ENCODE measurements around the gene CCR3.

The CCR3 gene

GRCh38 chr3:46271209-46271745 lies 29.0 kb downstream of the CCR3 start:
- H2AK5ac ChIP-seq (ENCODE audit: low read depth, low read length): no peak overlapping the region
- no peaks in the 10 kb centered on the region for H3K4me1 ChIP-seq (ENCODE audit: control insufficient read depth in 2 of 2, insufficient read depth in 1 of 2, low read depth in 1 of 2, low read length in 2 of 2)
- H3K4me3 ChIP-seq (ENCODE audit: low read length in 2 of 2): no peak overlapping the region
- no CpG with 5 or more reads among the region's 4 CpGs for WGBS, 2 donors (ENCODE audit: extremely low coverage in 2 of 2, insufficient read length in 2 of 2, insufficient replicate concordance in 1 of 2)
- H3K14ac ChIP-seq (ENCODE audit: low read length): no peak overlapping the region
- no peak overlapping the region for H4K91ac ChIP-seq (ENCODE audit: low read depth, low read length, poor library complexity)
- no peak for DNase-seq (ENCODE audit: low spot score)
- no peak overlapping the region for H3K27ac ChIP-seq (replicated peaks; ENCODE audit: low read length)
- no peak overlapping the region for H3K4me2 ChIP-seq (ENCODE audit: insufficient read depth, low read length, poor library complexity, severe bottlenecking)
- H2BK15ac ChIP-seq (ENCODE audit: low read length): no peak overlapping the region
- H3K79me1 ChIP-seq (ENCODE audit: low read depth, low read length): no peaks in the 10 kb centered on the region
- no peak overlapping the region for H3K4ac ChIP-seq (ENCODE audit: low read length)
- H3K9me3 ChIP-seq (replicated peaks in 1 of 2; ENCODE audit: control insufficient read depth in 2 of 2, insufficient read depth in 1 of 2, low read depth in 1 of 2, low read length in 2 of 2): no peaks in the 10 kb centered on the region
- no peak overlapping the region for H2BK5ac ChIP-seq (ENCODE audit: low read length)
- no peak overlapping the region for H3K18ac ChIP-seq (ENCODE audit: low read length)
- no peak overlapping the region for H2BK120ac ChIP-seq (ENCODE audit: low read depth, low read length)
- no peaks in the 10 kb centered on the region for H3K27me3 ChIP-seq (ENCODE audit: control insufficient read depth in 3 of 3, insufficient read depth in 3 of 3, low read depth in 1 of 3, low read length in 3 of 3)
- no peak overlapping the region for H4K8ac ChIP-seq (ENCODE audit: low read depth, low read length)
- no peak overlapping the region for H3K9ac ChIP-seq (ENCODE audit: low read depth, low read length, poor library complexity)
- no peaks in the 10 kb centered on the region for H3K36me3 ChIP-seq (replicated peaks in 1 of 2; ENCODE audit: control insufficient read depth in 2 of 2, insufficient read depth in 2 of 2, low read length in 2 of 2)
- no peak overlapping the region for H2BK12ac ChIP-seq (ENCODE audit: low read length)
- no peak overlapping the region for H2AFZ ChIP-seq (ENCODE audit: low read length)
- no peak overlapping the region for H3K23ac ChIP-seq (ENCODE audit: low read depth, low read length, poor library complexity)

DNA sequence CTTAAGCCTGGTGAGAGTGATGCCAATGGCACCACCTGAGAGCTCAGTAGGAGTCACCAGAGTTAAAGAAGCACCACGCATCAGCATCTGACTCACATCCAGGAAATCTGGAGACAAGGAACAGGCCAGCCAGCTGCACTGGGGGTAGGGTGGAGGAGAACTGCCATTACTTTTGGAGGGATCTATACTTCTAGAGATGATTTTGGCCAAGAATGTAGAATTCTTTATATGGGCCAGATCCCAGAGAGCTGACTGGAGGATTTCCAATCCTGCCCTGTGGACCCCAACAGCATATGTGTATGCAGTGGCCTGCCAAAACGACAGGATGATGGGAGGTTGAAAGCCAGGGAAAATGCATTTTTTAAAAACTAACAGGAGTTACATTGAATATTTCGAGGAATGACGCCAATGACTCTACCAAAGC lies 29.8 kb downstream of the CCR3 start:
- Histone ChIP-seq H3K79me1 (ENCODE audit: low read depth, low read length) (no peaks in the 10 kb centered on the region), H3K9me3 (replicated peaks in 1 of 2; ENCODE audit: control insufficient read depth in 2 of 2, insufficient read depth in 1 of 2, low read depth in 1 of 2, low read length in 2 of 2) (no peaks in the 10 kb centered on the region), H3K23ac (ENCODE audit: low read depth, low read length, poor library complexity) (no peak overlapping the region), H2BK12ac (ENCODE audit: low read length) (no peak overlapping the region), H2BK15ac (ENCODE audit: low read length) (no peak overlapping the region), H3K14ac (ENCODE audit: low read length) (no peak overlapping the region), H3K9ac (ENCODE audit: low read depth, low read length, poor library complexity) (no peak overlapping the region), H2AK5ac (ENCODE audit: low read depth, low read length) (no peak overlapping the region), H2BK120ac (ENCODE audit: low read depth, low read length) (no peak overlapping the region), H3K4me3 (ENCODE audit: low read length in 2 of 2) (no peak overlapping the region), H3K4me1 (ENCODE audit: control insufficient read depth in 2 of 2, insufficient read depth in 1 of 2, low read depth in 1 of 2, low read length in 2 of 2) (no peaks in the 10 kb centered on the region), H2AFZ (ENCODE audit: low read length) (no peak overlapping the region), H3K4me2 (ENCODE audit: insufficient read depth, low read length, poor library complexity, severe bottlenecking) (no peak overlapping the region), H3K18ac (ENCODE audit: low read length) (no peak overlapping the region), H4K8ac (ENCODE audit: low read depth, low read length) (no peak overlapping the region), H3K27ac (replicated peaks; ENCODE audit: low read length) (no peak overlapping the region), H3K36me3 (replicated peaks in 1 of 2; ENCODE audit: control insufficient read depth in 2 of 2, insufficient read depth in 2 of 2, low read length in 2 of 2) (no peaks in the 10 kb centered on the region), H2BK5ac (ENCODE audit: low read length) (no peak overlapping the region), H3K27me3 (ENCODE audit: control insufficient read depth in 3 of 3, insufficient read depth in 3 of 3, low read depth in 1 of 3, low read length in 3 of 3) (no peaks in the 10 kb centered on the region), H4K91ac (ENCODE audit: low read depth, low read length, poor library complexity) (no peak overlapping the region), H3K4ac (ENCODE audit: low read length) (no peak overlapping the region)
- no CpG with 5 or more reads among the region's 4 CpGs for WGBS, 2 donors (ENCODE audit: extremely low coverage in 2 of 2, insufficient read length in 2 of 2, insufficient replicate concordance in 1 of 2)
- DNase-seq (ENCODE audit: low spot score): no peak

- Histone ChIP-seq H3K4me2 (ENCODE audit: insufficient read depth, low read length, poor library complexity, severe bottlenecking) (no peak overlapping the region), H3K14ac (ENCODE audit: low read length) (no peak overlapping the region), H3K9me3 (replicated peaks in 1 of 2; ENCODE audit: control insufficient read depth in 2 of 2, insufficient read depth in 1 of 2, low read depth in 1 of 2, low read length in 2 of 2) (peaks cover 0 to 5% of the 10 kb centered on the region in 2 donors), H2BK12ac (ENCODE audit: low read length) (no peak overlapping the region), H2BK15ac (ENCODE audit: low read length) (no peak overlapping the region), H4K8ac (ENCODE audit: low read depth, low read length) (no peak overlapping the region), H3K4me3 (ENCODE audit: low read length in 2 of 2) (no peak overlapping the region), H3K18ac (ENCODE audit: low read length) (no peak overlapping the region), H3K27ac (replicated peaks; ENCODE audit: low read length) (no peak overlapping the region), H2AK5ac (ENCODE audit: low read depth, low read length) (no peak overlapping the region), H4K91ac (ENCODE audit: low read depth, low read length, poor library complexity) (no peak overlapping the region), H2BK120ac (ENCODE audit: low read depth, low read length) (no peak overlapping the region), H2BK5ac (ENCODE audit: low read length) (no peak overlapping the region), H3K9ac (ENCODE audit: low read depth, low read length, poor library complexity) (no peak overlapping the region), H3K4me1 (ENCODE audit: control insufficient read depth in 2 of 2, insufficient read depth in 1 of 2, low read depth in 1 of 2, low read length in 2 of 2) (no peaks in the 10 kb centered on the region), H3K4ac (ENCODE audit: low read length) (no peak overlapping the region), H3K27me3 (ENCODE audit: control insufficient read depth in 3 of 3, insufficient read depth in 3 of 3, low read depth in 1 of 3, low read length in 3 of 3) (no peaks in the 10 kb centered on the region), H3K79me1 (ENCODE audit: low read depth, low read length) (no peaks in the 10 kb centered on the region), H3K36me3 (replicated peaks in 1 of 2; ENCODE audit: control insufficient read depth in 2 of 2, insufficient read depth in 2 of 2, low read length in 2 of 2) (no peaks in the 10 kb centered on the region), H3K23ac (ENCODE audit: low read depth, low read length, poor library complexity) (no peak overlapping the region), H2AFZ (ENCODE audit: low read length) (no peak overlapping the region)
- WGBS, 2 donors (ENCODE audit: extremely low coverage in 2 of 2, insufficient read length in 2 of 2, insufficient replicate concordance in 1 of 2): no CpG with 5 or more reads among the region's 9 CpGs
- DNase-seq (ENCODE audit: low spot score): no peak
Measured at GRCh38 chr3:46276497-46277099, 34.3 kb downstream of the CCR3 start.

DNA sequence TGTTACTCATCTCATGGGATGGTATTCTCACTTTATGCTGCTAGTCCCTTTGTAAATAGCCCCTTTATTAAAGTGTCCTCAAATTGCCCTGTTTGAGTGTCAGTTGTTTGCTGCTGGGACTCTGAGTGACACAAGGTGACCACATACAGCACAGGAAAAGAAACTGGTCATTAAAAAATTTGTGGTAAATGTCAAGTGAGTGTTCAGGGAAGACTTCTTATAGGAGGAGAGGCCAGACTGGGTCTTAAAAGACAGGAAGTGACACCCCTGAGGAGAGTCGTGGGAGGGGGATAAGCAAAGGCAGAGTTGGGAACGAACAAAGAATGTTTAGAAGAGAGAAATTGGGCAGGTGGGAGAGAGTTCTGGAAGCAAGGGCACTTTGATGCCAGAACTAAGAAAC lies 35.2 kb downstream of the CCR3 start:
- Histone ChIP-seq H2BK5ac (ENCODE audit: low read length) (no peak overlapping the region), H4K91ac (ENCODE audit: low read depth, low read length, poor library complexity) (no peak overlapping the region), H3K27ac (replicated peaks; ENCODE audit: low read length) (no peak overlapping the region), H2AK5ac (ENCODE audit: low read depth, low read length) (no peak overlapping the region), H2AFZ (ENCODE audit: low read length) (no peak overlapping the region), H3K14ac (ENCODE audit: low read length) (no peak overlapping the region), H4K8ac (ENCODE audit: low read depth, low read length) (no peak overlapping the region), H3K23ac (ENCODE audit: low read depth, low read length, poor library complexity) (no peak overlapping the region), H3K18ac (ENCODE audit: low read length) (no peak overlapping the region), H3K4me1 (ENCODE audit: control insufficient read depth in 2 of 2, insufficient read depth in 1 of 2, low read depth in 1 of 2, low read length in 2 of 2) (no peaks in the 10 kb centered on the region), H3K9ac (ENCODE audit: low read depth, low read length, poor library complexity) (no peak overlapping the region), H2BK12ac (ENCODE audit: low read length) (no peak overlapping the region), H3K36me3 (replicated peaks in 1 of 2; ENCODE audit: control insufficient read depth in 2 of 2, insufficient read depth in 2 of 2, low read length in 2 of 2) (no peaks in the 10 kb centered on the region), H2BK120ac (ENCODE audit: low read depth, low read length) (no peak overlapping the region), H3K4me2 (ENCODE audit: insufficient read depth, low read length, poor library complexity, severe bottlenecking) (no peak overlapping the region), H3K4me3 (ENCODE audit: low read length in 2 of 2) (no peak overlapping the region), H2BK15ac (ENCODE audit: low read length) (no peak overlapping the region), H3K27me3 (ENCODE audit: control insufficient read depth in 3 of 3, insufficient read depth in 3 of 3, low read depth in 1 of 3, low read length in 3 of 3) (no peaks in the 10 kb centered on the region), H3K4ac (ENCODE audit: low read length) (no peak overlapping the region), H3K9me3 (replicated peaks in 1 of 2; ENCODE audit: control insufficient read depth in 2 of 2, insufficient read depth in 1 of 2, low read depth in 1 of 2, low read length in 2 of 2) (peaks cover 0 to 5% of the 10 kb centered on the region in 2 donors), H3K79me1 (ENCODE audit: low read depth, low read length) (no peaks in the 10 kb centered on the region)
- DNase-seq (ENCODE audit: low spot score): no peak
- WGBS, 2 donors (ENCODE audit: extremely low coverage in 2 of 2, insufficient read length in 2 of 2, insufficient replicate concordance in 1 of 2): no CpG with 5 or more reads among the region's 2 CpGs

All from neuronal stem cell (in vitro differentiated cells).